ENCODE results near the gene UFM1.
A peak's percentile ranks its signal among the peaks of the same experiment; 100 is the strongest.
"Not testable (repeated sequence)": the region's sequence is repeated elsewhere in the genome, so short reads cannot be mapped to it uniquely, and the experiment has no call there.

The UFM1 gene

GRCh38 chr13:38363219-38363618 is 13.6 kb downstream of the UFM1 start:
- H3K9me3 ChIP-seq (ENCODE audit: control extremely low read depth in 1 of 5, control insufficient read depth in 4 of 5, insufficient read depth in 2 of 5, low read depth in 1 of 5, low read length in 4 of 5) = no peaks in the 10 kb centered on the region
- no peak for DNase-seq
- peaks cover 0 to 21% (median 16%) of the 10 kb centered on the region in 4 experiments for H3K36me3 ChIP-seq (ENCODE audit: control insufficient read depth in 4 of 4, insufficient read depth in 4 of 4, low read length in 3 of 4)
- no peak overlapping the region for H3K4me3 ChIP-seq (ENCODE audit: control insufficient read depth in 1 of 7, extremely low read depth in 1 of 7, insufficient read depth in 4 of 7, low read depth in 2 of 7, low read length in 6 of 7)
- peaks cover 0 to 17% (median 8%) of the 10 kb centered on the region in 4 experiments for H3K4me1 ChIP-seq (ENCODE audit: control extremely low read depth in 1 of 4, control insufficient read depth in 4 of 4, insufficient read depth in 4 of 4, low read length in 3 of 4)
- H3K27ac ChIP-seq (ENCODE audit: insufficient read depth in 1 of 2, low read depth in 1 of 2, low read length in 2 of 2, poor library complexity in 1 of 2, severe bottlenecking in 2 of 2) = no peak overlapping the region
- ChIA-PET CTCF (no interaction called here), POLR2A (no interaction called here)
- WGBS (ENCODE audit: insufficient coverage) = 100% methylated on average over 1 of the region's 2 CpGs
- no peaks in the 10 kb centered on the region for H3K27me3 ChIP-seq (replicated peaks in 2 of 5; ENCODE audit: control insufficient read depth in 4 of 5, insufficient read depth in 5 of 5, low read length in 4 of 5)

- H3K9me3 ChIP-seq (ENCODE audit: control extremely low read depth in 1 of 5, control insufficient read depth in 4 of 5, insufficient read depth in 2 of 5, low read depth in 1 of 5, low read length in 4 of 5); CTCF ChIA-PET; H3K27me3 ChIP-seq (replicated peaks in 2 of 5; ENCODE audit: control insufficient read depth in 4 of 5, insufficient read depth in 5 of 5, low read length in 4 of 5); H3K27ac ChIP-seq (ENCODE audit: insufficient read depth in 1 of 2, low read depth in 1 of 2, low read length in 2 of 2, poor library complexity in 1 of 2, severe bottlenecking in 2 of 2); POLR2A ChIA-PET; H3K4me3 ChIP-seq (ENCODE audit: control insufficient read depth in 1 of 7, extremely low read depth in 1 of 7, insufficient read depth in 4 of 7, low read depth in 2 of 7, low read length in 6 of 7); DNase-seq: not testable (repeated sequence)
- WGBS (ENCODE audit: insufficient coverage) = 93% methylated on average over 6 of the region's 19 CpGs
- peaks cover 0 to 17% (median 8%) of the 10 kb centered on the region in 4 experiments for H3K4me1 ChIP-seq (ENCODE audit: control extremely low read depth in 1 of 4, control insufficient read depth in 4 of 4, insufficient read depth in 4 of 4, low read length in 3 of 4)
- H3K36me3 ChIP-seq (ENCODE audit: control insufficient read depth in 4 of 4, insufficient read depth in 4 of 4, low read length in 3 of 4) = peaks cover 0 to 18% (median 12%) of the 10 kb centered on the region in 4 experiments
These were observed 14.1 kb downstream of the UFM1 start for GRCh38 chr13:38363746-38364145.

GRCh38 chr13:38365661-38366060 is 16.0 kb downstream of the UFM1 start:
- ChIA-PET CTCF (no interaction called here), POLR2A (no interaction called here)
- peak overlapping the region in 1 of 2 experiments; percentile 14 for H3K27ac ChIP-seq (ENCODE audit: insufficient read depth in 1 of 2, low read depth in 1 of 2, low read length in 2 of 2, poor library complexity in 1 of 2, severe bottlenecking in 2 of 2)
- no peaks in the 10 kb centered on the region for H3K9me3 ChIP-seq (ENCODE audit: control extremely low read depth in 1 of 5, control insufficient read depth in 4 of 5, insufficient read depth in 2 of 5, low read depth in 1 of 5, low read length in 4 of 5)
- no CpG with 5 or more reads among the region's 3 CpGs for WGBS (ENCODE audit: insufficient coverage)
- H3K36me3 ChIP-seq (ENCODE audit: control insufficient read depth in 4 of 4, insufficient read depth in 4 of 4, low read length in 3 of 4) = peaks cover 0 to 14% (median 9%) of the 10 kb centered on the region in 4 experiments
- H3K4me1 ChIP-seq (ENCODE audit: control extremely low read depth in 1 of 4, control insufficient read depth in 4 of 4, insufficient read depth in 4 of 4, low read length in 3 of 4) = peaks cover 0 to 21% (median 13%) of the 10 kb centered on the region in 4 experiments
- DNase-seq = peak; percentile 31 to 87 (median 79)
- H3K27me3 ChIP-seq (replicated peaks in 2 of 5; ENCODE audit: control insufficient read depth in 4 of 5, insufficient read depth in 5 of 5, low read length in 4 of 5) = no peaks in the 10 kb centered on the region
- H3K4me3 ChIP-seq (ENCODE audit: control insufficient read depth in 1 of 7, extremely low read depth in 1 of 7, insufficient read depth in 4 of 7, low read depth in 2 of 7, low read length in 6 of 7) = peak overlapping the region in 1 of 7 experiments; percentile 48

- peaks cover 0 to 21% (median 12%) of the 10 kb centered on the region in 4 experiments for H3K4me1 ChIP-seq (ENCODE audit: control extremely low read depth in 1 of 4, control insufficient read depth in 4 of 4, insufficient read depth in 4 of 4, low read length in 3 of 4)
- WGBS (ENCODE audit: insufficient coverage) = 94% methylated on average over 2 of the region's 3 CpGs
- H3K4me3 ChIP-seq (ENCODE audit: control insufficient read depth in 1 of 7, extremely low read depth in 1 of 7, insufficient read depth in 4 of 7, low read depth in 2 of 7, low read length in 6 of 7) = no peak overlapping the region
- peaks cover 0 to 8% (median 6%) of the 10 kb centered on the region in 4 experiments for H3K36me3 ChIP-seq (ENCODE audit: control insufficient read depth in 4 of 4, insufficient read depth in 4 of 4, low read length in 3 of 4)
- ChIA-PET POLR2A (no interaction called here), CTCF (interaction anchor here (1.3 kb wide), 1 partner anchor 18 kb away, joined by 5 read pairs; the partner anchor contains the start of gene UFM1)
- no peaks in the 10 kb centered on the region for H3K9me3 ChIP-seq (ENCODE audit: control extremely low read depth in 1 of 5, control insufficient read depth in 4 of 5, insufficient read depth in 2 of 5, low read depth in 1 of 5, low read length in 4 of 5)
- no peaks in the 10 kb centered on the region for H3K27me3 ChIP-seq (replicated peaks in 2 of 5; ENCODE audit: control insufficient read depth in 4 of 5, insufficient read depth in 5 of 5, low read length in 4 of 5)
- DNase-seq = no peak
- H3K27ac ChIP-seq (ENCODE audit: insufficient read depth in 1 of 2, low read depth in 1 of 2, low read length in 2 of 2, poor library complexity in 1 of 2, severe bottlenecking in 2 of 2) = no peak overlapping the region
These were observed 17.4 kb downstream of the UFM1 start for GRCh38 chr13:38366954-38367645.

- no peaks in the 10 kb centered on the region for H3K27me3 ChIP-seq (replicated peaks in 2 of 5; ENCODE audit: control insufficient read depth in 4 of 5, insufficient read depth in 5 of 5, low read length in 4 of 5)
- DNase-seq = no peak
- H3K4me1 ChIP-seq (ENCODE audit: control extremely low read depth in 1 of 4, control insufficient read depth in 4 of 4, insufficient read depth in 4 of 4, low read length in 3 of 4) = peaks cover 0 to 21% (median 12%) of the 10 kb centered on the region in 4 experiments
- POLR2A ChIA-PET = no interaction called here
- no peak overlapping the region for H3K27ac ChIP-seq (ENCODE audit: insufficient read depth in 1 of 2, low read depth in 1 of 2, low read length in 2 of 2, poor library complexity in 1 of 2, severe bottlenecking in 2 of 2)
- no peaks in the 10 kb centered on the region for H3K9me3 ChIP-seq (ENCODE audit: control extremely low read depth in 1 of 5, control insufficient read depth in 4 of 5, insufficient read depth in 2 of 5, low read depth in 1 of 5, low read length in 4 of 5)
- no peaks in the 10 kb centered on the region for H3K36me3 ChIP-seq (ENCODE audit: control insufficient read depth in 4 of 4, insufficient read depth in 4 of 4, low read length in 3 of 4)
- no peak overlapping the region for H3K4me3 ChIP-seq (ENCODE audit: control insufficient read depth in 1 of 7, extremely low read depth in 1 of 7, insufficient read depth in 4 of 7, low read depth in 2 of 7, low read length in 6 of 7)
- CTCF ChIA-PET = no interaction called here
- no CpG with 5 or more reads among the region's 1 CpG for WGBS (ENCODE audit: insufficient coverage)
These were observed 19.4 kb downstream of the UFM1 start for GRCh38 chr13:38369058-38369457.

GRCh38 chr13:38370096-38370495 is 20.4 kb downstream of the UFM1 start:
- 80% methylated on average over 1 of the region's 3 CpGs for WGBS (ENCODE audit: insufficient coverage)
- H3K4me3 ChIP-seq (ENCODE audit: control insufficient read depth in 1 of 7, extremely low read depth in 1 of 7, insufficient read depth in 4 of 7, low read depth in 2 of 7, low read length in 6 of 7); POLR2A ChIA-PET; CTCF ChIA-PET; H3K27ac ChIP-seq (ENCODE audit: insufficient read depth in 1 of 2, low read depth in 1 of 2, low read length in 2 of 2, poor library complexity in 1 of 2, severe bottlenecking in 2 of 2); H3K27me3 ChIP-seq (replicated peaks in 2 of 5; ENCODE audit: control insufficient read depth in 4 of 5, insufficient read depth in 5 of 5, low read length in 4 of 5); H3K36me3 ChIP-seq (ENCODE audit: control insufficient read depth in 4 of 4, insufficient read depth in 4 of 4, low read length in 3 of 4); H3K9me3 ChIP-seq (ENCODE audit: control extremely low read depth in 1 of 5, control insufficient read depth in 4 of 5, insufficient read depth in 2 of 5, low read depth in 1 of 5, low read length in 4 of 5): not testable (repeated sequence)
- DNase-seq = peak in 2 of 3 donors; percentile 21 to 54
- H3K4me1 ChIP-seq (ENCODE audit: control extremely low read depth in 1 of 4, control insufficient read depth in 4 of 4, insufficient read depth in 4 of 4, low read length in 3 of 4) = peaks cover 0 to 19% (median 10%) of the 10 kb centered on the region in 4 experiments

GRCh38 chr13:38372820-38373383 is 23.3 kb downstream of the UFM1 start:
- POLR2A ChIA-PET = interaction anchor here (0.6 kb wide), 1 partner anchor 145 kb away, joined by 4 read pairs; no protein-coding TSS in a partner anchor
- no peaks in the 10 kb centered on the region for H3K36me3 ChIP-seq (ENCODE audit: control insufficient read depth in 4 of 4, insufficient read depth in 4 of 4, low read length in 3 of 4)
- no peaks in the 10 kb centered on the region for H3K27me3 ChIP-seq (replicated peaks in 2 of 5; ENCODE audit: control insufficient read depth in 4 of 5, insufficient read depth in 5 of 5, low read length in 4 of 5)
- H3K4me3 ChIP-seq (ENCODE audit: control insufficient read depth in 1 of 7, extremely low read depth in 1 of 7, insufficient read depth in 4 of 7, low read depth in 2 of 7, low read length in 6 of 7) = no peak overlapping the region
- WGBS (ENCODE audit: insufficient coverage) = 81% methylated on average over 6 of the region's 6 CpGs
- H3K27ac ChIP-seq (ENCODE audit: insufficient read depth in 1 of 2, low read depth in 1 of 2, low read length in 2 of 2, poor library complexity in 1 of 2, severe bottlenecking in 2 of 2) = no peak overlapping the region
- DNase-seq = no peak
- CTCF ChIA-PET = interaction anchor here (1.8 kb wide), 1 partner anchor 11 kb away, joined by 6 read pairs; no protein-coding TSS in a partner anchor
- H3K4me1 ChIP-seq (ENCODE audit: control extremely low read depth in 1 of 4, control insufficient read depth in 4 of 4, insufficient read depth in 4 of 4, low read length in 3 of 4) = peaks cover 0 to 23% (median 9%) of the 10 kb centered on the region in 4 experiments
- H3K9me3 ChIP-seq (ENCODE audit: control extremely low read depth in 1 of 5, control insufficient read depth in 4 of 5, insufficient read depth in 2 of 5, low read depth in 1 of 5, low read length in 4 of 5) = no peaks in the 10 kb centered on the region
